ENCODE results near the gene ALOX5.
"Not testable (repeated sequence)": the region's sequence is repeated elsewhere in the genome, so short reads cannot be mapped to it uniquely, and the experiment has no call there.

ALOX5 gene

GRCh38 chr10:45471059-45471458 is 97.0 kb downstream of the ALOX5 start:
- no peak for DNase-seq
- Mint-ChIP-seq H3K4me1 (peaks cover 25% of the 10 kb centered on the region), H3K27ac (no peak overlapping the region), H3K9me3 (peaks cover 5% of the 10 kb centered on the region), H3K36me3 (ENCODE audit: low read depth) (peaks cover 5% of the 10 kb centered on the region), H3K4me3 (no peak overlapping the region), H3K27me3 (ENCODE audit: low read depth, poor library complexity) (no peaks in the 10 kb centered on the region)
- no peak for TF ChIP-seq CTCF (IDR thresholded peaks at IDR 0.05)

DNA sequence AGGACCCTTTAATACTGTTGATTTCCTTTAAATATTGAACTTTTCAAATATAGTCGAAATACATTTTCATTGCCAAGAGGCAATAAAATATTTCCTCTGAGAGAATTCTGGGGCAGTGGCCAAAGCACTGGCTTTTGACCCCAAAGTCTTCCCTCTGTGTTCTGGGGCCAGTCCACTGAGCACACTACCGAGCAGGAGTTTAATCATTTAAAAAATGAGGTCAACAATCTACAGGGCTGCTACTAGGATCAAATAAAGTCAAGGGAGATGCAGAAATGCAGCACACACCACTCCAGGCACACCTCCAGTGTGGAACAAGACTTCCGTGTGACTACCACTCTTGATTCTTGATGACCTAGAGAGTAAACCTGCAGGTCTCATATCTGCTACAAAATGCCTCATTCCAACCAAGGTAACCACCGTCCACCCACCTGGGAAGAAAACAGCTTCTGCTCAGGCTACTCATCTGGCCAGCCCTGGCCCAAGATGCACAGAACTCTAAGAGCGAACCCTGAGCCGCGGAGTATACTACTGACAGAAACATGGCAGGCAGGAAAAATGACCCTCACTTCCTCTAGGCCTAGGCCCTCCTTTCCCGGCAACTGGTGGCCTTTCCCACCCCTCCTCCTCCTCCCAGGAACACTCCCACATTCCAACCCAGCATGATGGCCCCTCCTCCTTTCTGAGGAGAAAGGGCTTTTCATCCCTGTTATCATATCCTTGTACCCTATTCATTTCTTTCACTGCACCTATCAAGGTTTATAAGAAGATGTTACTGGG is 97.7 kb downstream of the ALOX5 start:
- Mint-ChIP-seq H3K4me1 (peaks cover 25% of the 10 kb centered on the region), H3K9me3 (peaks cover 11% of the 10 kb centered on the region), H3K27me3 (ENCODE audit: low read depth, poor library complexity) (no peaks in the 10 kb centered on the region), H3K36me3 (ENCODE audit: low read depth) (peaks cover 10% of the 10 kb centered on the region), H3K4me3 (no peak overlapping the region), H3K27ac (peak overlapping the region; percentile 86)
- TF ChIP-seq CTCF (IDR thresholded peaks at IDR 0.05): no peak
- DNase-seq: peak; percentile 19

DNA sequence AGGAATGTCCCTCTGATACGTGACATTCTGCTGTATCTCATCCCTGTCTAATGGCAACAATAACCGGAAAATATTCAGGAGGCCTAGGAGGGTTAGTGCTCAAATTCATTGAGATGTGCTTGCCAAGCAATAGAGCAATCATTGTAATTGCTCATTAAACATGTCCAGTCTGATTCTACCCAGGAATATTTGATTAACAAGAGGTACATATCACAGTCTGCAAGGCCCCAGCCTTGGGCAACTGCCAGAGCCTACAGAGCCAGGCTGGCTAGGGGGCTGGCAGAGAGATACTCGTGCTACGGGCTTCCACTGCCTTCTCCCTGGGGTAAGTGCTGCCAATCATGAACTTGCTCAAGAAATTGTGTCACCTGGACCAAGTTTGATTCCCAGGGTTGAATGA is 99.1 kb downstream of the ALOX5 start:
- H3K27ac Mint-ChIP-seq: no peak overlapping the region

GRCh38 chr10:45476559-45476958 is 102.5 kb downstream of the ALOX5 start:
- H3K27me3 Mint-ChIP-seq (ENCODE audit: low read depth, poor library complexity): no peaks in the 10 kb centered on the region
- TF ChIP-seq CTCF (IDR thresholded peaks at IDR 0.05): no peak
- H3K27ac Mint-ChIP-seq: no peak overlapping the region
- peaks cover 11% of the 10 kb centered on the region for H3K4me1 Mint-ChIP-seq
- peaks cover 48% of the 10 kb centered on the region for H3K36me3 Mint-ChIP-seq (ENCODE audit: low read depth)
- peaks cover 55% of the 10 kb centered on the region for H3K9me3 Mint-ChIP-seq
- DNase-seq: no peak
- H3K4me3 Mint-ChIP-seq: no peak overlapping the region

More for the DNA sequence above, 99.1 kb downstream of the ALOX5 start:
- Mint-ChIP-seq H3K9me3 (peaks cover 25% of the 10 kb centered on the region), H3K4me1 (peaks cover 25% of the 10 kb centered on the region), H3K36me3 (ENCODE audit: low read depth) (peaks cover 22% of the 10 kb centered on the region), H3K27me3 (ENCODE audit: low read depth, poor library complexity) (no peaks in the 10 kb centered on the region), H3K4me3 (no peak overlapping the region)
- DNase-seq: no peak
- no peak for TF ChIP-seq CTCF (IDR thresholded peaks at IDR 0.05)

GRCh38 chr10:45480294-45480693 is 106.3 kb downstream of the ALOX5 start:
- Mint-ChIP-seq H3K4me3 (no peak overlapping the region), H3K27ac (no peak overlapping the region), H3K9me3 (peaks cover 67% of the 10 kb centered on the region), H3K4me1 (no peaks in the 10 kb centered on the region), H3K27me3 (ENCODE audit: low read depth, poor library complexity) (no peaks in the 10 kb centered on the region), H3K36me3 (ENCODE audit: low read depth) (peaks cover 69% of the 10 kb centered on the region)
- DNase-seq: no peak
- TF ChIP-seq CTCF (IDR thresholded peaks at IDR 0.05): no peak

- not testable (repeated sequence) for H3K4me3 Mint-ChIP-seq; H3K27me3 Mint-ChIP-seq (ENCODE audit: low read depth, poor library complexity); DNase-seq; H3K4me1 Mint-ChIP-seq; H3K27ac Mint-ChIP-seq
- H3K36me3 Mint-ChIP-seq (ENCODE audit: low read depth): peaks cover 63% of the 10 kb centered on the region
- peaks cover 62% of the 10 kb centered on the region for H3K9me3 Mint-ChIP-seq
Observed at GRCh38 chr10:45481100-45481499, 107.1 kb downstream of the ALOX5 start.

All from nephron progenitor cell (in vitro differentiated cells).